ENCODE results near the gene NLE1. TPM values are rescaled to one million over a fixed set of nuclear protein-coding genes. Genes with fewer than 3 reads are reported as not detected.

Gene NLE1
- total RNA-seq, 1 donor: 13.8 TPM

GRCh38 chr17:35088881-35089585 is 53.1 kb downstream of the NLE1 start:
- TF ChIP-seq CTCF (IDR thresholded peaks at IDR 0.05; ENCODE audit: insufficient read depth, low read depth, low read length): peak; percentile 69
- H3K4me3 ChIP-seq (ENCODE audit: low read depth, low read length): peak overlapping the region; percentile 83
- DNase-seq (ENCODE audit: low read depth): peak; percentile 78

GRCh38 chr17:35088356-35088880 is 53.7 kb downstream of the NLE1 start:
- no peak for TF ChIP-seq CTCF (IDR thresholded peaks at IDR 0.05; ENCODE audit: insufficient read depth, low read depth, low read length)
- peak; percentile 60 for DNase-seq (ENCODE audit: low read depth)
- H3K4me3 ChIP-seq (ENCODE audit: low read depth, low read length): peak overlapping the region; percentile 83

- no peak for TF ChIP-seq CTCF (IDR thresholded peaks at IDR 0.05; ENCODE audit: insufficient read depth, low read depth, low read length)
- DNase-seq (ENCODE audit: low read depth): no peak
- peak overlapping the region; percentile 83 for H3K4me3 ChIP-seq (ENCODE audit: low read depth, low read length)
These were observed 54.3 kb downstream of the NLE1 start for GRCh38 chr17:35087731-35088355.

- TF ChIP-seq CTCF (IDR thresholded peaks at IDR 0.05; ENCODE audit: insufficient read depth, low read depth, low read length): no peak
- no peak overlapping the region for H3K4me3 ChIP-seq (ENCODE audit: low read depth, low read length)
- no peak for DNase-seq (ENCODE audit: low read depth)
These were observed 55.1 kb downstream of the NLE1 start for GRCh38 chr17:35086931-35087573.

- no peak overlapping the region for H3K4me3 ChIP-seq (ENCODE audit: low read depth, low read length)
- TF ChIP-seq CTCF (IDR thresholded peaks at IDR 0.05; ENCODE audit: insufficient read depth, low read depth, low read length): no peak
- no peak for DNase-seq (ENCODE audit: low read depth)
These were observed 55.9 kb downstream of the NLE1 start for GRCh38 chr17:35086164-35086563.

- no peak for TF ChIP-seq CTCF (IDR thresholded peaks at IDR 0.05; ENCODE audit: insufficient read depth, low read depth, low read length)
- no peak overlapping the region for H3K4me3 ChIP-seq (ENCODE audit: low read depth, low read length)
- DNase-seq (ENCODE audit: low read depth): peak; percentile 33
These were observed 57.1 kb downstream of the NLE1 start for GRCh38 chr17:35084987-35085386.
